DND-41 (cell line): ENCODE measurements around the gene PDIA2.

Experiments
- EZH2 ChIP-seq: IDR thresholded peaks from 3 replicates; pipeline ENCODE4 v1.6.1; 2012; ENCODE audit warnings: borderline replicate concordance, low read depth, mild to moderate bottlenecking, moderate library complexity, low read length, inconsistent platforms; ENCODE audit not compliant: severe bottlenecking
- TF ChIP-seq, protein P1 (sequence below): IDR thresholded peaks from 2 replicates; pipeline ENCODE4 v1.5.1; 2012; ENCODE audit warnings: borderline replicate concordance, low read length, moderate library complexity, mild to moderate bottlenecking; ENCODE audit not compliant: poor library complexity, severe bottlenecking; ENCODE audit errors: extremely low read depth

DNA sequence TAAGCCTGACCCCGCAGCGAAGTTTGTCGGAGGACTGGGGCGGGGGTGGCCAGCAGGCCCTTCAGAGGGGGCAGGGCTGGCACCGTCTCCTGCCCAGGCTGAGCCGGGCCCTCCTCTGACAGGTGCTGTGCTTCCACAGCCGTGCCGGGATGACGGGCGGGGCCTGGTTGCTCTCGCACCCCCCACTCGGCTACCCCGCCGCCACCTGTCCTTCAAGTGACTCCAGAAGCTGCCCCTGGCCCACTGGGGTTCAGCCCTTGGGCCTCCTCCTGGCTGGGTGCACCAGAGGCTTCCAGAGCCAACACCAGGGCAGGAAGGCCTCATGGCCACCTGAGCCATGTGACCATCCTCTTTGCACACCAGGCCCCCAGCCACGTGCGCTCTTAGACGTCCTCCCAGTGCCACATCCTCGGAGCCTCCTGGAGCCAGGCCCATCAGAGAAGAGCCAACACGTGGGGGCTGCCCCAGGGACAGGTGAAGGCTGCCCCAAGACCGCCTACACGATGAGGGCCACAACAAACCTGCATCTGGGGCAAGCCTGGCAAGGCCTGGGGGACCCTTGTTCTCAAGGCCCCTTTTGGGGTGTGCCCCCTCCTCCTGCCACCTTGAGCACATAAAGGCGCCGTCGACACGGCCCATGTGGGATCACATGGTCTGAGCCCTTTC, 7.2 kb downstream of the PDIA2 start:
- TF ChIP-seq, protein P1, sequence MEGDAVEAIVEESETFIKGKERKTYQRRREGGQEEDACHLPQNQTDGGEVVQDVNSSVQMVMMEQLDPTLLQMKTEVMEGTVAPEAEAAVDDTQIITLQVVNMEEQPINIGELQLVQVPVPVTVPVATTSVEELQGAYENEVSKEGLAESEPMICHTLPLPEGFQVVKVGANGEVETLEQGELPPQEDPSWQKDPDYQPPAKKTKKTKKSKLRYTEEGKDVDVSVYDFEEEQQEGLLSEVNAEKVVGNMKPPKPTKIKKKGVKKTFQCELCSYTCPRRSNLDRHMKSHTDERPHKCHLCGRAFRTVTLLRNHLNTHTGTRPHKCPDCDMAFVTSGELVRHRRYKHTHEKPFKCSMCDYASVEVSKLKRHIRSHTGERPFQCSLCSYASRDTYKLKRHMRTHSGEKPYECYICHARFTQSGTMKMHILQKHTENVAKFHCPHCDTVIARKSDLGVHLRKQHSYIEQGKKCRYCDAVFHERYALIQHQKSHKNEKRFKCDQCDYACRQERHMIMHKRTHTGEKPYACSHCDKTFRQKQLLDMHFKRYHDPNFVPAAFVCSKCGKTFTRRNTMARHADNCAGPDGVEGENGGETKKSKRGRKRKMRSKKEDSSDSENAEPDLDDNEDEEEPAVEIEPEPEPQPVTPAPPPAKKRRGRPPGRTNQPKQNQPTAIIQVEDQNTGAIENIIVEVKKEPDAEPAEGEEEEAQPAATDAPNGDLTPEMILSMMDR, result no peak
- TF ChIP-seq EZH2, result no peak
